GM23338 (cell line): Measurements from ENCODE around the gene PPP1R16B. TPM values are rescaled to one million over a fixed set of nuclear protein-coding genes. Genes with fewer than 3 reads are reported as not detected.

Source experiments
- ATAC-seq: fragments of 200-7000 bp; cut with Tn5 transposase; 3 replicates; pipeline ENCODE4 v1.9.1; 2020
- DNase-seq: peaks from one replicate; pipeline ENCODE4 v3.0.0-alpha.2; 2015; ENCODE audit warnings: low spot score
- H2AFZ ChIP-seq: fragments of 200-600 bp; sonication (generic); 2 replicates; pipeline ENCODE4 v1.8.0; 2016; ENCODE audit warnings: antibody characterized with exemption, mild to moderate bottlenecking, moderate library complexity
- H3F3A ChIP-seq: fragments of 200-600 bp; sonication (generic); replicated peaks from 2 replicates; pipeline ENCODE4 v1.8.0; 2017; ENCODE audit warnings: antibody characterized with exemption, mixed run types, low read depth
- H3K27ac ChIP-seq: fragments of 200-600 bp; sonication (generic); 2 replicates; pipeline ENCODE4 v1.6.1; 2016; ENCODE audit warnings: low read depth
- H3K27me3 ChIP-seq: fragments of 200-600 bp; sonication (generic); 2 replicates; pipeline ENCODE4 v1.8.0; 2016; ENCODE audit warnings: mild to moderate bottlenecking, mixed run types, moderate library complexity; ENCODE audit not compliant: insufficient read depth
- H3K36me3 ChIP-seq: fragments of 200-600 bp; sonication (generic); 2 replicates; pipeline ENCODE4 v1.8.0; 2016; ENCODE audit warnings: mild to moderate bottlenecking; ENCODE audit not compliant: insufficient read depth
- H3K4me1 ChIP-seq: fragments of 200-600 bp; sonication (generic); 2 replicates; pipeline ENCODE4 v1.8.0; 2016; ENCODE audit warnings: mild to moderate bottlenecking, moderate library complexity; ENCODE audit not compliant: insufficient read depth
- H3K4me2 ChIP-seq: fragments of 200-600 bp; sonication (generic); 2 replicates; pipeline ENCODE4 v1.7.1; 2017; ENCODE audit warnings: mixed run types
- H3K4me3 ChIP-seq: fragments of 200-600 bp; sonication (generic); 2 replicates; pipeline ENCODE4 v1.6.1; 2016; ENCODE audit warnings: mixed run types
- H3K79me2 ChIP-seq: fragments of 200-600 bp; sonication (generic); replicated peaks from 2 replicates; pipeline ENCODE4 v1.8.0; 2017; ENCODE audit warnings: mild to moderate bottlenecking; ENCODE audit not compliant: insufficient read depth
- H3K9me2 ChIP-seq: fragments of 200-600 bp; sonication (generic); 2 replicates; pipeline ENCODE4 v1.8.0; 2017; ENCODE audit not compliant: insufficient read depth
- H4K20me1 ChIP-seq: fragments of 200-600 bp; sonication (generic); replicated peaks from 2 replicates; pipeline ENCODE4 v1.8.0; 2017; ENCODE audit warnings: mild to moderate bottlenecking; ENCODE audit not compliant: insufficient read depth
- H3K27ac Mint-ChIP-seq: 2 replicates; pipeline ENCODE4 v1.8.0; 2020; ENCODE audit warnings: inconsistent platforms, mild to moderate bottlenecking, moderate library complexity, mixed read lengths
- H3K27me3 Mint-ChIP-seq: 3 replicates; pipeline ENCODE4 v1.8.0; 2022; ENCODE audit warnings: low read depth, mild to moderate bottlenecking, moderate library complexity, mixed read lengths, inconsistent platforms; ENCODE audit not compliant: insufficient read depth, poor library complexity
- H3K36me3 Mint-ChIP-seq: 3 replicates; pipeline ENCODE4 v1.8.0; 2021; ENCODE audit warnings: low read depth, mild to moderate bottlenecking, inconsistent platforms, moderate library complexity, mixed read lengths
- H3K4me1 Mint-ChIP-seq: 3 replicates; pipeline ENCODE4 v1.8.0; 2020; ENCODE audit warnings: mild to moderate bottlenecking, inconsistent platforms, mixed read lengths
- H3K4me3 Mint-ChIP-seq: 3 replicates; pipeline ENCODE4 v1.8.0; 2021; ENCODE audit warnings: moderate library complexity, mild to moderate bottlenecking, inconsistent platforms, mixed read lengths
- H3K9me3 Mint-ChIP-seq: 3 replicates; pipeline ENCODE4 v1.8.0; 2020; ENCODE audit warnings: moderate library complexity, mild to moderate bottlenecking, inconsistent platforms, mixed read lengths
- CTCF ChIP-seq, 2 experiments: fragments of 200-600 bp in 1 of 2; sonication (generic) in 1 of 2; conservative IDR thresholded peaks; 2 replicates each; pipeline versions ENCODE4 v1.5.1 to v1.6.1; 2016 to 2017; ENCODE audit warnings: antibody characterized with exemption in 2 of 2, low read depth in 2 of 2, mild to moderate bottlenecking in 2 of 2, moderate library complexity in 1 of 2
- EZH2phosphoT487 ChIP-seq: fragments of 200-600 bp; sonication (generic); IDR thresholded peaks from one replicate; pipeline ENCODE4 v1.8.1; 2018; ENCODE audit warnings: antibody characterized with exemption; ENCODE audit not compliant: unreplicated experiment
- POLR2AphosphoS5 ChIP-seq: IDR thresholded peaks from 2 replicates; pipeline ENCODE4 v1.6.1; 2016; ENCODE audit warnings: antibody characterized with exemption, low read depth
- REST ChIP-seq: IDR thresholded peaks from one replicate; pipeline ENCODE4 v1.6.1; 2018; ENCODE audit warnings: antibody characterized with exemption; ENCODE audit not compliant: unreplicated experiment
- STAT1 ChIP-seq: IDR thresholded peaks from one replicate; pipeline ENCODE4 v1.6.1; 2016; ENCODE audit warnings: antibody characterized with exemption; ENCODE audit not compliant: unreplicated experiment
- ZNF114 ChIP-seq: fragments of 250-450 bp; sonication (Bioruptor Pico); IDR thresholded peaks from 2 replicates; pipeline ENCODE4 v1.5.0; 2020; ENCODE audit warnings: mild to moderate bottlenecking, moderate library complexity
- polyA plus RNA-seq: library from polyadenylated mRNA; unstranded; fragments of >200 nt; fragmentation: Nextera tagmentation; extraction: Ambion mirVana; gene quantifications from 2 replicates; pipeline ENCODE4 v1.2.1, GENCODE V29; 2016
- total RNA-seq: library from RNA; depleted of rRNA; stranded (reverse); fragments of >200 nt; shearing (Covaris generic); gene quantifications from 2 replicates; pipeline ENCODE4 v1.2.3, GENCODE V29; 2014
- TF ChIP-seq, protein P1 (sequence below): fragments of 250-450 bp; sonication (Bioruptor Pico); IDR thresholded peaks from 2 replicates; pipeline ENCODE4 v1.5.0; 2020; ENCODE audit warnings: mild to moderate bottlenecking, moderate library complexity

Gene PPP1R16B
- total and polyA plus RNA-seq, 2 experiments from 2014 or later: 1.6 to 11.5 TPM

DNA sequence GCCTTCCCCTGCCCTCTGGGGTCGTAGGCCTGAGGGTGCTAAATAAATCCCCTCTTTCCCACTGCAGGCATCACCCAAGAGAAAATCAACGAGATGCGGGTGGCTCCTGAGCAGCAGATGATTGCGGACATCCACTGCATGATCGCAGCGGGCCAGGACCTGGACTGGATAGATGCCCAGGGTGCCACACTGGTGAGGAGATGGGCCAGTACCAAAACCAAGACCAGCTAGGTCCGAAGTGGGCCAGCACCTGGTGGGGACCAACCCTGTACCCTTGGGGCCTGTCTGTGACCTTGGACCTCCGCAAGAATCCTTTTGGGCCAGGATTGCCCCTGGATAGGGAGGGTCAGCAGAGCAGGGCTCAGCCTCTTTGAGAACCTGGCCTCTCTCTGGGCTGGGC, 97.1 kb downstream of the PPP1R16B start:
- Histone ChIP-seq H3K4me3 (no peak overlapping the region), H3K27ac (no peak overlapping the region), H3K36me3 (no peaks in the 10 kb centered on the region), H3K79me2 (no peaks in the 10 kb centered on the region), H3K9me2 (no peaks in the 10 kb centered on the region), H3K4me2 (no peak overlapping the region), H2AFZ (no peak overlapping the region), H3K27me3 (no peaks in the 10 kb centered on the region), H3K4me1 (no peaks in the 10 kb centered on the region), H4K20me1 (no peaks in the 10 kb centered on the region; the same call in 1 of the 2 replicates), H3F3A (no peaks in the 10 kb centered on the region)
- Mint-ChIP-seq H3K4me1 (no peaks in the 10 kb centered on the region), H3K36me3 (peaks cover 19% of the 10 kb centered on the region), H3K27me3 (peaks cover 7% of the 10 kb centered on the region), H3K9me3 (no peaks in the 10 kb centered on the region; the same call in 2 of the 3 replicates), H3K4me3 (no peak overlapping the region), H3K27ac (no peak overlapping the region)
- DNase-seq: no peak
- ATAC-seq: no peak
- TF ChIP-seq POLR2AphosphoS5 (no peak), EZH2phosphoT487 (no peak), REST (no peak), ZNF114 (no peak), STAT1 (no peak), CTCF (conservative IDR thresholded peaks at IDR 0.05; ENCODE audit: low read depth in 2 of 2) (no peak)
- TF ChIP-seq, protein P1, sequence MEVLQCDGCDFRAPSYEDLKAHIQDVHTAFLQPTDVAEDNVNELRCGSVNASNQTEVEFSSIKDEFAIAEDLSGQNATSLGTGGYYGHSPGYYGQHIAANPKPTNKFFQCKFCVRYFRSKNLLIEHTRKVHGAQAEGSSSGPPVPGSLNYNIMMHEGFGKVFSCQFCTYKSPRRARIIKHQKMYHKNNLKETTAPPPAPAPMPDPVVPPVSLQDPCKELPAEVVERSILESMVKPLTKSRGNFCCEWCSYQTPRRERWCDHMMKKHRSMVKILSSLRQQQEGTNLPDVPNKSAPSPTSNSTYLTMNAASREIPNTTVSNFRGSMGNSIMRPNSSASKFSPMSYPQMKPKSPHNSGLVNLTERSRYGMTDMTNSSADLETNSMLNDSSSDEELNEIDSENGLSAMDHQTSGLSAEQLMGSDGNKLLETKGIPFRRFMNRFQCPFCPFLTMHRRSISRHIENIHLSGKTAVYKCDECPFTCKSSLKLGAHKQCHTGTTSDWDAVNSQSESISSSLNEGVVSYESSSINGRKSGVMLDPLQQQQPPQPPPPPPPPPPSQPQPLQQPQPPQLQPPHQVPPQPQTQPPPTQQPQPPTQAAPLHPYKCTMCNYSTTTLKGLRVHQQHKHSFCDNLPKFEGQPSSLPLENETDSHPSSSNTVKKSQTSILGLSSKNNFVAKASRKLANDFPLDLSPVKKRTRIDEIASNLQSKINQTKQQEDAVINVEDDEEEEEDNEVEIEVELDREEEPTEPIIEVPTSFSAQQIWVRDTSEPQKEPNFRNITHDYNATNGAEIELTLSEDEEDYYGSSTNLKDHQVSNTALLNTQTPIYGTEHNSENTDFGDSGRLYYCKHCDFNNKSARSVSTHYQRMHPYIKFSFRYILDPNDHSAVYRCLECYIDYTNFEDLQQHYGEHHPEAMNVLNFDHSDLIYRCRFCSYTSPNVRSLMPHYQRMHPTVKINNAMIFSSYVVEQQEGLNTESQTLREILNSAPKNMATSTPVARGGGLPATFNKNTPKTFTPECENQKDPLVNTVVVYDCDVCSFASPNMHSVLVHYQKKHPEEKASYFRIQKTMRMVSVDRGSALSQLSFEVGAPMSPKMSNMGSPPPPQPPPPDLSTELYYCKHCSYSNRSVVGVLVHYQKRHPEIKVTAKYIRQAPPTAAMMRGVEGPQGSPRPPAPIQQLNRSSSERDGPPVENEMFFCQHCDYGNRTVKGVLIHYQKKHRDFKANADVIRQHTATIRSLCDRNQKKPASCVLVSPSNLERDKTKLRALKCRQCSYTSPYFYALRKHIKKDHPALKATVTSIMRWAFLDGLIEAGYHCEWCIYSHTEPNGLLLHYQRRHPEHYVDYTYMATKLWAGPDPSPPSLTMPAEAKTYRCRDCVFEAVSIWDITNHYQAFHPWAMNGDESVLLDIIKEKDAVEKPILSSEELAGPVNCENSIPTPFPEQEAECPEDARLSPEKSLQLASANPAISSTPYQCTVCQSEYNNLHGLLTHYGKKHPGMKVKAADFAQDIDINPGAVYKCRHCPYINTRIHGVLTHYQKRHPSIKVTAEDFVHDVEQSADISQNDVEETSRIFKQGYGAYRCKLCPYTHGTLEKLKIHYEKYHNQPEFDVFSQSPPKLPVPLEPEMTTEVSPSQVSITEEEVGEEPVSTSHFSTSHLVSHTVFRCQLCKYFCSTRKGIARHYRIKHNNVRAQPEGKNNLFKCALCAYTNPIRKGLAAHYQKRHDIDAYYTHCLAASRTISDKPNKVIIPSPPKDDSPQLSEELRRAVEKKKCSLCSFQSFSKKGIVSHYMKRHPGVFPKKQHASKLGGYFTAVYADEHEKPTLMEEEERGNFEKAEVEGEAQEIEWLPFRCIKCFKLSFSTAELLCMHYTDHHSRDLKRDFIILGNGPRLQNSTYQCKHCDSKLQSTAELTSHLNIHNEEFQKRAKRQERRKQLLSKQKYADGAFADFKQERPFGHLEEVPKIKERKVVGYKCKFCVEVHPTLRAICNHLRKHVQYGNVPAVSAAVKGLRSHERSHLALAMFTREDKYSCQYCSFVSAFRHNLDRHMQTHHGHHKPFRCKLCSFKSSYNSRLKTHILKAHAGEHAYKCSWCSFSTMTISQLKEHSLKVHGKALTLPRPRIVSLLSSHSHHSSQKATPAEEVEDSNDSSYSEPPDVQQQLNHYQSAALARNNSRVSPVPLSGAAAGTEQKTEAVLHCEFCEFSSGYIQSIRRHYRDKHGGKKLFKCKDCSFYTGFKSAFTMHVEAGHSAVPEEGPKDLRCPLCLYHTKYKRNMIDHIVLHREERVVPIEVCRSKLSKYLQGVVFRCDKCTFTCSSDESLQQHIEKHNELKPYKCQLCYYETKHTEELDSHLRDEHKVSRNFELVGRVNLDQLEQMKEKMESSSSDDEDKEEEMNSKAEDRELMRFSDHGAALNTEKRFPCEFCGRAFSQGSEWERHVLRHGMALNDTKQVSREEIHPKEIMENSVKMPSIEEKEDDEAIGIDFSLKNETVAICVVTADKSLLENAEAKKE: no peak
